Astrocyte (in vitro differentiated cells and primary cell): Measurements from ENCODE around the gene FBXO34. TPM values are rescaled to one million over a fixed set of nuclear protein-coding genes. Genes with fewer than 3 reads are reported as not detected.

ENCODE experiments used
- DNase-seq: peaks from one replicate; pipeline ENCODE4 v3.0.0-alpha.2; 2010; ENCODE audit warnings: low read depth
- FAIRE-seq: peaks from 2 replicates; lab custom pipeline; 2011; peaks lifted over from hg19 to GRCh38; lab: Jason Lieb, UNC
- H2AFZ ChIP-seq: 2 replicates; pipeline ENCODE4 v1.6.0; 2012; ENCODE audit warnings: low read depth, low read length, inconsistent platforms
- H3K27ac ChIP-seq: 2 replicates; pipeline ENCODE4 v1.5.1; 2011; ENCODE audit warnings: low read depth, low read length, inconsistent platforms
- H3K27me3 ChIP-seq: 2 replicates; pipeline ENCODE4 v1.6.0; 2011; ENCODE audit warnings: low read length, inconsistent platforms; ENCODE audit not compliant: insufficient read depth
- H3K36me3 ChIP-seq: 2 replicates; pipeline ENCODE4 v1.5.1; 2011; ENCODE audit warnings: low read length, inconsistent platforms; ENCODE audit not compliant: insufficient read depth
- H3K4me1 ChIP-seq: 2 replicates; pipeline ENCODE4 v1.5.1; 2011; ENCODE audit warnings: low read length, inconsistent platforms; ENCODE audit not compliant: insufficient read depth
- H3K4me2 ChIP-seq: 2 replicates; pipeline ENCODE4 v1.6.0; 2012; ENCODE audit warnings: low read length, inconsistent platforms
- H3K4me3 ChIP-seq: 2 replicates; pipeline ENCODE4 v1.5.1; 2011; ENCODE audit warnings: low read depth, mild to moderate bottlenecking, low read length, inconsistent platforms; ENCODE audit not compliant: insufficient read depth
- H3K79me2 ChIP-seq: 2 replicates; pipeline ENCODE4 v1.6.0; 2012; ENCODE audit warnings: mild to moderate bottlenecking, low read length, inconsistent platforms; ENCODE audit not compliant: insufficient read depth
- H3K9ac ChIP-seq: 2 replicates; pipeline ENCODE4 v1.6.0; 2012; ENCODE audit warnings: mild to moderate bottlenecking, low read length, inconsistent platforms
- H3K9me3 ChIP-seq: 2 replicates; pipeline ENCODE4 v1.5.1; 2012; ENCODE audit warnings: low read depth, mild to moderate bottlenecking, low read length, inconsistent platforms; ENCODE audit not compliant: insufficient read depth
- H4K20me1 ChIP-seq: 2 replicates; pipeline ENCODE4 v1.6.0; 2012; ENCODE audit warnings: low read length, inconsistent platforms; ENCODE audit not compliant: insufficient read depth
- H3K27ac Mint-ChIP-seq: one replicate; pipeline ENCODE4 v1.8.0; 2021; ENCODE audit warnings: mild to moderate bottlenecking, mixed read lengths; ENCODE audit not compliant: unreplicated experiment
- H3K27me3 Mint-ChIP-seq: one replicate; pipeline ENCODE4 v1.8.0; 2021; ENCODE audit warnings: low read depth, mixed read lengths; ENCODE audit not compliant: unreplicated experiment
- H3K36me3 Mint-ChIP-seq: one replicate; pipeline ENCODE4 v1.8.0; 2021; ENCODE audit warnings: low read depth, mixed read lengths; ENCODE audit not compliant: unreplicated experiment
- H3K4me1 Mint-ChIP-seq: one replicate; pipeline ENCODE4 v1.8.0; 2021; ENCODE audit warnings: low read depth, mixed read lengths; ENCODE audit not compliant: unreplicated experiment
- H3K4me3 Mint-ChIP-seq: one replicate; pipeline ENCODE4 v1.8.0; 2021; ENCODE audit warnings: mild to moderate bottlenecking, moderate library complexity, mixed read lengths; ENCODE audit not compliant: unreplicated experiment
- H3K9me3 Mint-ChIP-seq: one replicate; pipeline ENCODE4 v1.8.0; 2021; ENCODE audit warnings: mild to moderate bottlenecking, mixed read lengths; ENCODE audit not compliant: unreplicated experiment
- CTCF ChIP-seq: IDR thresholded peaks from 2 replicates; pipeline ENCODE4 v1.5.1; 2011; ENCODE audit warnings: low read depth, mild to moderate bottlenecking, inconsistent platforms, low read length, moderate library complexity; ENCODE audit not compliant: insufficient read depth
- EZH2 ChIP-seq: IDR thresholded peaks from 2 replicates; pipeline ENCODE4 v1.6.1; 2012; ENCODE audit warnings: mild to moderate bottlenecking, low read length, inconsistent platforms; ENCODE audit not compliant: insufficient read depth
- total RNA-seq: library from RNA; stranded (reverse); gene quantifications from 2 replicates; pipeline ENCODE4 v1.2.1, GENCODE V29; 2021

FBXO34 gene
- total RNA-seq, 1 donor from 2014 or later, result 23.4 TPM

GRCh38 chr14:55317542-55318306 is 46.5 kb downstream of the FBXO34 start:
- Mint-ChIP-seq H3K9me3 (peaks cover 10% of the 10 kb centered on the region), H3K36me3 (peaks cover 16% of the 10 kb centered on the region), H3K27me3 (no peaks in the 10 kb centered on the region), H3K4me3 (no peak overlapping the region), H3K4me1 (peaks cover 4% of the 10 kb centered on the region), H3K27ac (no peak overlapping the region)
- Histone ChIP-seq H4K20me1 (peaks cover 23% of the 10 kb centered on the region), H3K36me3 (peaks cover 2% of the 10 kb centered on the region), H3K4me2 (no peak overlapping the region), H3K9me3 (peaks cover 7% of the 10 kb centered on the region), H2AFZ (no peak overlapping the region), H3K79me2 (peaks cover 12% of the 10 kb centered on the region), H3K4me1 (no peaks in the 10 kb centered on the region), H3K27ac (no peak overlapping the region), H3K27me3 (no peaks in the 10 kb centered on the region), H3K4me3 (no peak overlapping the region), H3K9ac (no peak overlapping the region)
- no peak for FAIRE-seq
- TF ChIP-seq EZH2 (no peak), CTCF (no peak)
- DNase-seq, result no peak

GRCh38 chr14:55318694-55319093 is 47.5 kb downstream of the FBXO34 start:
- H3K9me3 ChIP-seq, result peaks cover 3% of the 10 kb centered on the region
- H2AFZ ChIP-seq, result no peak overlapping the region
- DNase-seq (no peak), FAIRE-seq (no peak)
- H3K4me1 ChIP-seq, result no peaks in the 10 kb centered on the region
- Mint-ChIP-seq H3K9me3 (peaks cover under 1% of the 10 kb centered on the region), H3K4me3 (no peak overlapping the region), H3K36me3 (peaks cover 6% of the 10 kb centered on the region), H3K4me1 (peaks cover 4% of the 10 kb centered on the region), H3K27ac (no peak overlapping the region), H3K27me3 (no peaks in the 10 kb centered on the region)
- H3K79me2 ChIP-seq, result peaks cover 14% of the 10 kb centered on the region
- H4K20me1 ChIP-seq, result peaks cover 28% of the 10 kb centered on the region
- H3K4me3 ChIP-seq, result no peak overlapping the region
- H3K4me2 ChIP-seq, result no peak overlapping the region
- no peak overlapping the region for H3K27ac ChIP-seq
- no peaks in the 10 kb centered on the region for H3K27me3 ChIP-seq
- TF ChIP-seq CTCF, result no peak
- no peak for TF ChIP-seq EZH2
- H3K9ac ChIP-seq, result no peak overlapping the region
- H3K36me3 ChIP-seq, result peaks cover 2% of the 10 kb centered on the region

GRCh38 chr14:55323910-55324309 is 52.7 kb downstream of the FBXO34 start:
- Histone ChIP-seq H3K9ac (no peak overlapping the region), H3K79me2 (peaks cover 40% of the 10 kb centered on the region), H3K36me3 (peaks cover 2% of the 10 kb centered on the region), H4K20me1 (peaks cover 55% of the 10 kb centered on the region), H3K4me1 (no peaks in the 10 kb centered on the region), H3K27ac (no peak overlapping the region), H3K4me3 (no peak overlapping the region), H3K9me3 (no peaks in the 10 kb centered on the region), H3K27me3 (no peaks in the 10 kb centered on the region), H3K4me2 (no peak overlapping the region), H2AFZ (no peak overlapping the region)
- Mint-ChIP-seq H3K9me3 (no peaks in the 10 kb centered on the region), H3K4me3 (no peak overlapping the region), H3K4me1 (peaks cover 10% of the 10 kb centered on the region), H3K36me3 (peaks cover 6% of the 10 kb centered on the region), H3K27me3 (no peaks in the 10 kb centered on the region), H3K27ac (no peak overlapping the region)
- no peak for DNase-seq
- no peak for TF ChIP-seq EZH2
- no peak for TF ChIP-seq CTCF
- no peak for FAIRE-seq
